Embryonic facial prominence (tissue), 1 donor: ENCODE measurements around the gene IL9R.
"Not testable (repeated sequence)": the region's sequence is repeated elsewhere in the genome, so short reads cannot be mapped to it uniquely, and the experiment has no call there.

ENCODE experiments used
- DNase-seq: peaks from one replicate; pipeline ENCODE4 v3.0.0-alpha.2; 2016; ENCODE audit errors: extremely low spot score

IL9R gene

DNA sequence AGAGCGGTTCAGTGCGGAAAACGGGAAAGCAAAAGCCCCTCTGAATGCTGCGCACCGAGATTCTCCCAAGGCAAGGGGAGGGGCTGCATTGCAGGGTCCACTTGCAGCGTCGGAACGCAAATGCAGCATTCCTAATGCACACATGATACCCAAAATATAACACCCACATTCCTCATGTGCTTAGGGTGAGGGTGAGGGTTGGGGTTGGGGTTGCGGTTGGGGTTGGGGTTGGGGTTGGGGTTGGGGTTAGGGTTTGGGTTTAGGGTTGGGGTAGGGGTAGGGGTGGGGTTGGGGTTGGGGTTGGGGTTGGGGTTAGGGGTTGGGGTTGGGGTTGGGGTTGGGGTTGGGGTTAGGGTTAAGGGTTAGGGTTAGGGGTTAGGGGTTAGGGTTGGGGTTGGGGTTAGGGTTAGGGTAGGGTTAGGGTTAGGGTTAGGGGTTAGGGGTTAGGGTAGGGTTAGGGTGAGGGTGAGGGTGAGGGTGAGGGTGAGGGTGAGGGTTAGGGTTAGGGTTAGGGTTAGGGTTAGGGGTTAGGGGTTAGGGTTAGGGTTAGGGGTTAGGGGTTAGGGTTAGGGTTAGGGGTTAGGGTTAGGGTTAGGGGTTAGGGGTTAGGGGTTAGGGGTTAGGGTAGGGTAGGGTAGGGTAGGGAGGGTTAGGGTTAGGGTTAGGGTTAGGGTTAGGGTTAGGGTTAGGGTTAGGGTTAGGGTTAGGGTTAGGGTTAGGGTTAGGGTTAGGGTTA is 32.4 kb downstream of the IL9R start:
- DNase-seq, result not testable (repeated sequence)

- not testable (repeated sequence) for DNase-seq
Observed at GRCh38 chrX:156030474-156030873, 33.0 kb downstream of the IL9R start.
